HFF-Myc (cell line): ENCODE results near the gene NCEH1.

ENCODE experiments used
- DNase-seq: peaks from one replicate; pipeline ENCODE4 v3.0.0-alpha.2; 2011; ENCODE audit warnings: low read depth; ENCODE audit errors: extremely low read depth
- H3K4me3 ChIP-seq: replicated peaks from 2 replicates; pipeline ENCODE4 v1.5.1; 2011; ENCODE audit warnings: low read depth, mild to moderate bottlenecking, control low read depth, low read length
- CTCF ChIP-seq: IDR thresholded peaks from 2 replicates; pipeline ENCODE4 v1.5.1; 2012; ENCODE audit warnings: mild to moderate bottlenecking, low read depth, low read length, control low read depth; ENCODE audit errors: missing control alignments

The NCEH1 gene

GRCh38 chr3:172635588-172635987 is 75.3 kb downstream of the NCEH1 start:
- DNase-seq: no peak
- TF ChIP-seq CTCF: no peak
- H3K4me3 ChIP-seq: no peak overlapping the region

GRCh38 chr3:172634948-172635347 is 75.9 kb downstream of the NCEH1 start:
- DNase-seq: no peak
- no peak overlapping the region for H3K4me3 ChIP-seq
- TF ChIP-seq CTCF: no peak

- H3K4me3 ChIP-seq: no peak overlapping the region
- no peak for DNase-seq
- no peak for TF ChIP-seq CTCF
These were observed 80.6 kb downstream of the NCEH1 start for GRCh38 chr3:172630316-172630715.

- H3K4me3 ChIP-seq: no peak overlapping the region
- DNase-seq: no peak
- no peak for TF ChIP-seq CTCF
These were observed 81.4 kb downstream of the NCEH1 start for GRCh38 chr3:172629470-172629869.

GRCh38 chr3:172627057-172627809 is 83.6 kb downstream of the NCEH1 start:
- no peak for DNase-seq
- H3K4me3 ChIP-seq: no peak overlapping the region
- no peak for TF ChIP-seq CTCF

GRCh38 chr3:172626021-172626640 is 84.7 kb downstream of the NCEH1 start:
- DNase-seq: no peak
- TF ChIP-seq CTCF: no peak
- no peak overlapping the region for H3K4me3 ChIP-seq
